A673 (cell line): ENCODE measurements around the gene BDKRB1. TPM values are rescaled to one million over a fixed set of nuclear protein-coding genes. Genes with fewer than 3 reads are reported as not detected.

Experiments
- BruUV-seq: library from RNA; stranded (reverse); fragments of 400-500 nt; replicated peaks from 2 replicates; lab custom pipeline; 2021; lab: Mats Ljungman, UMichigan
- CTCF ChIA-PET: fragments of 300-600 bp; sonication (Branson Sonifier 250); formaldehyde crosslinking; loops from one replicate; lab custom pipeline; 2022; ENCODE audit warnings: antibody characterized with exemption; lab: Charles Lee
- POLR2A ChIA-PET: fragments of 300-600 bp; sonication (Branson Sonifier 250); formaldehyde crosslinking; loops from one replicate; lab custom pipeline; 2022; ENCODE audit warnings: antibody characterized with exemption; ENCODE audit not compliant: low non-redundant PET; lab: Charles Lee
- DNase-seq: peaks from one replicate; pipeline ENCODE4 v3.0.0-alpha.2; 2015; ENCODE audit warnings: low spot score
- H3K27ac ChIP-seq: fragments of 200-600 bp; sonication (generic); 2 replicates; pipeline ENCODE4 v1.5.1; 2016; ENCODE audit warnings: mixed run types, low read depth, mild to moderate bottlenecking, mixed read lengths, antibody characterized with exemption, low read length; ENCODE audit not compliant: poor library complexity, severe bottlenecking
- H3K27me3 ChIP-seq: fragments of 200-600 bp; sonication (generic); replicated peaks from 2 replicates; pipeline ENCODE4 v1.6.1; 2017; ENCODE audit warnings: mixed run types, low read depth, mild to moderate bottlenecking, mixed read lengths, antibody characterized with exemption, low read length; ENCODE audit not compliant: insufficient read depth, poor library complexity
- H3K36me3 ChIP-seq: fragments of 200-600 bp; sonication (generic); 2 replicates; pipeline ENCODE4 v1.6.1; 2016; ENCODE audit warnings: mixed run types, mild to moderate bottlenecking, mixed read lengths, antibody characterized with exemption, low read length; ENCODE audit not compliant: insufficient read depth, poor library complexity, severe bottlenecking
- H3K4me1 ChIP-seq: fragments of 200-600 bp; sonication (generic); 2 replicates; pipeline ENCODE4 v1.6.1; 2017; ENCODE audit warnings: mixed run types, mild to moderate bottlenecking, mixed read lengths, antibody characterized with exemption, low read length; ENCODE audit not compliant: insufficient read depth, poor library complexity, severe bottlenecking
- H3K4me3 ChIP-seq: fragments of 200-600 bp; sonication (generic); 2 replicates; pipeline ENCODE4 v1.5.1; 2016; ENCODE audit warnings: low read depth, mixed run types, mild to moderate bottlenecking, mixed read lengths, low read length; ENCODE audit not compliant: poor library complexity, severe bottlenecking
- H3K9me3 ChIP-seq: fragments of 200-600 bp; sonication (generic); 2 replicates; pipeline ENCODE4 v1.6.1; 2016; ENCODE audit warnings: mixed run types, low read depth, mild to moderate bottlenecking, mixed read lengths, antibody characterized with exemption, low read length; ENCODE audit not compliant: poor library complexity, severe bottlenecking
- EZH2 ChIP-seq: fragments of 200-600 bp; sonication (generic); IDR thresholded peaks from 2 replicates; pipeline ENCODE4 v1.6.1; 2017; ENCODE audit warnings: borderline replicate concordance, low read depth, mild to moderate bottlenecking, mixed read lengths, antibody characterized with exemption, low read length; ENCODE audit not compliant: poor library complexity, severe bottlenecking
- intact Hi-C: fragments of 100-400 bp; cut with micrococcal nuclease; formaldehyde crosslinking; loops from one replicate; pipeline ENCODE4 v1.10.0; 2022; ENCODE audit not compliant: unreplicated experiment
- total RNA-seq: library from RNA; stranded (reverse); gene quantifications from 2 replicates; pipeline ENCODE4 v1.2.3, GENCODE V29; 2021
- TF ChIP-seq, protein P1 (sequence below): fragments of 300-800, 200-600 bp; sonication (generic); conservative IDR thresholded peaks from 2 replicates; pipeline ENCODE4 v1.5.1; 2017; ENCODE audit warnings: low read depth, mild to moderate bottlenecking, antibody characterized with exemption, low read length, moderate library complexity, mixed read lengths

Gene BDKRB1
- total RNA-seq, 1 experiment from 2014 or later: not detected

DNA sequence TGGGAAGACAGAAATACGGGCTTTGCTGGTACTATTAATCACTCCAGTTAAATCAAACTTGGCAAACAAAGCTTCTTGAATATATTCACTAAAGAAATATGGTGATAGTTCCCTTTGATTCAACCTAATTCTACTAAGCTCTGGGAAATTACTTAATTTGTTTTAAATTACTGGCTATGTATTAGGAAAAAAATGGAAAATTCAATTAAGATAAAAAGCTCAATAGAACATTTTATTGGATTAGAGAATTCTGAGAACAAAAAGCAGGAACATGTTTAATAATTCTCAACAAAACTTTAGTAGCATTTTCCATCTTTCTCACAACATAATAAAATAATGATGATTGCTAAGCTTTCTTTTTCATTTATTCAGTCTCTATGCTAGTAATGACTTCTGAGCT is 30.2 kb downstream of the BDKRB1 start:
- Histone ChIP-seq H3K36me3 (peaks cover 6% of the 10 kb centered on the region), H3K4me3 (no peak overlapping the region), H3K4me1 (no peaks in the 10 kb centered on the region), H3K9me3 (no peaks in the 10 kb centered on the region), H3K27me3 (no peaks in the 10 kb centered on the region), H3K27ac (no peak overlapping the region)
- no peak for TF ChIP-seq EZH2
- TF ChIP-seq, protein P1, sequence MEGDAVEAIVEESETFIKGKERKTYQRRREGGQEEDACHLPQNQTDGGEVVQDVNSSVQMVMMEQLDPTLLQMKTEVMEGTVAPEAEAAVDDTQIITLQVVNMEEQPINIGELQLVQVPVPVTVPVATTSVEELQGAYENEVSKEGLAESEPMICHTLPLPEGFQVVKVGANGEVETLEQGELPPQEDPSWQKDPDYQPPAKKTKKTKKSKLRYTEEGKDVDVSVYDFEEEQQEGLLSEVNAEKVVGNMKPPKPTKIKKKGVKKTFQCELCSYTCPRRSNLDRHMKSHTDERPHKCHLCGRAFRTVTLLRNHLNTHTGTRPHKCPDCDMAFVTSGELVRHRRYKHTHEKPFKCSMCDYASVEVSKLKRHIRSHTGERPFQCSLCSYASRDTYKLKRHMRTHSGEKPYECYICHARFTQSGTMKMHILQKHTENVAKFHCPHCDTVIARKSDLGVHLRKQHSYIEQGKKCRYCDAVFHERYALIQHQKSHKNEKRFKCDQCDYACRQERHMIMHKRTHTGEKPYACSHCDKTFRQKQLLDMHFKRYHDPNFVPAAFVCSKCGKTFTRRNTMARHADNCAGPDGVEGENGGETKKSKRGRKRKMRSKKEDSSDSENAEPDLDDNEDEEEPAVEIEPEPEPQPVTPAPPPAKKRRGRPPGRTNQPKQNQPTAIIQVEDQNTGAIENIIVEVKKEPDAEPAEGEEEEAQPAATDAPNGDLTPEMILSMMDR: no peak
- CTCF ChIA-PET: no interaction called here
- BruUV-seq: no TSS peak
- DNase-seq: no peak
- POLR2A ChIA-PET: interaction anchor here (0.6 kb wide), 1 partner anchor 139 kb away, joined by 4 read pairs; no protein-coding TSS in a partner anchor
- intact Hi-C loops: no loop called here

DNA sequence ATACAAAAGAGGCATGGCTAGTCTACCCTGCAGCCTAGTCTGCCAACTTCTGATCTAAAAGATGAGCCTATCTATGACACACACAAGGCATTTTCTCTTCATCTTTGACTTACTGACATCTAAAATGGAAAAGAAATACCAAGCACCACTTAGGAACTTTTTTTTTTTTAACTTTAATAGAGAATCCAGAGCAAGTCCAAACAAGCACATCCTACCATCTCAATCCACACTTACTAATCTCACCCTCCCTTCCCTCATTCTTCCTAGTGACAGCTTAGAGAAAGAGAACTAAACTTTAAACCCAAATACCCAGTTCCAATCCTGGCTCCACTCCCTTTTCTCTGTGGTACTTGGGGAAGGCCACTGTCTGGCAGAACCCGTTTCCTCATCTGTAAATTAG is 31.8 kb downstream of the BDKRB1 start:
- POLR2A ChIA-PET: no interaction called here
- no peaks in the 10 kb centered on the region for H3K9me3 ChIP-seq
- DNase-seq: no peak
- CTCF ChIA-PET: no interaction called here
- no TSS peak for BruUV-seq
- H3K4me1 ChIP-seq: no peaks in the 10 kb centered on the region
- peaks cover 6% of the 10 kb centered on the region for H3K36me3 ChIP-seq
- H3K27me3 ChIP-seq: no peaks in the 10 kb centered on the region
- TF ChIP-seq, protein P1: no peak
- no peak for TF ChIP-seq EZH2
- no peak overlapping the region for H3K4me3 ChIP-seq
- intact Hi-C loops: no loop called here
- H3K27ac ChIP-seq: no peak overlapping the region

DNA sequence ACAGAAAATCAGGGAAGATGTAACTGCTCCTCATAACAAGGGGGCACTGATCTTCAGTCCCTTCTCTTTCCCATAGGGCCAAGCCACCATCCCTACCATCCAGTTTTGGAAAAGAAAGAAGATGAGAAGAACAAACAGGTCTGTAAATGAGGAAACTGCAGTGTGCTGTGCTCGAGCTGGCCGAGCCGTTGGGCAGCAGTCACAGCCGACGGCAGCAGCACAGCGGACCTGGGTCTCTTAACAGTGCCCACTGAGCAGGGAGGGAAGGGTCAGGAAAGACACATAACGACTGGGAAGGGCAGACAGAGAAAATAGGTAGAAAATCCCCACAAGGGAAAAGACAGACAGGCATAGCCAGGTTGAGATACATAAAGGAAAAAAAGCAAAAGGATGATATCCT is 38.2 kb downstream of the BDKRB1 start:
- no peak for TF ChIP-seq EZH2
- TF ChIP-seq, protein P1: no peak
- ChIA-PET CTCF (no interaction called here), POLR2A (no interaction called here)
- intact Hi-C loops: no loop called here
- BruUV-seq: no TSS peak
- H3K27me3 ChIP-seq: no peaks in the 10 kb centered on the region
- H3K9me3 ChIP-seq: no peaks in the 10 kb centered on the region
- peaks cover 6% of the 10 kb centered on the region for H3K36me3 ChIP-seq
- no peak for DNase-seq
- no peak overlapping the region for H3K4me3 ChIP-seq
- no peak overlapping the region for H3K27ac ChIP-seq
- no peaks in the 10 kb centered on the region for H3K4me1 ChIP-seq
